ENCODE data around the gene C10orf143. TPM values are rescaled to one million over a fixed set of nuclear protein-coding genes. Genes with fewer than 3 reads are reported as not detected.
A peak's percentile ranks its signal among the peaks of the same experiment; 100 is the strongest.

Gene C10orf143
- total RNA-seq, 8 experiments from 2014 or later = 0.81 to 4.4 (median 2.2) TPM

- Histone ChIP-seq H3K27ac (no peak overlapping the region), H3K4me3 (no peak overlapping the region), H3K4me1 (replicated peaks in 1 of 2) (no peaks in the 10 kb centered on the region)
- in situ Hi-C loops (cut with MboI; ENCODE audit: low pct_unique_long_range_greater_than_20kb in 2 of 9, low sequenced_read_pairs in 9 of 9, unreplicated experiment in 9 of 9) = no loop called here
- peak in 1 of 8 experiments; percentile 58 for ATAC-seq (replicated peaks in 6 of 8)
- 61 to 100% (median 94%) methylated on average over 1 to 11 of the region's 30 CpGs; no CpG with 5 or more reads in 7 of the 10 experiments for WGBS, 10 experiments
Measured at GRCh38 chr10:130045091-130045652, 65.5 kb downstream of the C10orf143 start.

GRCh38 chr10:130044067-130045061 lies 66.3 kb downstream of the C10orf143 start:
- ATAC-seq (replicated peaks in 6 of 8) = no peak
- 60 to 100% (median 86%) methylated on average over 1 to 9 of the region's 17 CpGs; no CpG with 5 or more reads in 3 of the 10 experiments for WGBS, 10 experiments
- Histone ChIP-seq H3K27ac (no peak overlapping the region), H3K4me3 (no peak overlapping the region), H3K4me1 (replicated peaks in 1 of 2) (no peaks in the 10 kb centered on the region)
- in situ Hi-C loops (cut with MboI; ENCODE audit: low pct_unique_long_range_greater_than_20kb in 2 of 9, low sequenced_read_pairs in 9 of 9, unreplicated experiment in 9 of 9) = no loop called here

GRCh38 chr10:130043491-130043890 lies 67.1 kb downstream of the C10orf143 start:
- no peak for ATAC-seq (replicated peaks in 6 of 8)
- no peak overlapping the region for H3K4me3 ChIP-seq
- no peaks in the 10 kb centered on the region for H3K4me1 ChIP-seq (replicated peaks in 1 of 2)
- 62 to 80% (median 68%) methylated on average over 2 to 6 of the region's 8 CpGs; no CpG with 5 or more reads in 6 of the 10 experiments for WGBS, 10 experiments
- H3K27ac ChIP-seq = no peak overlapping the region
- in situ Hi-C loops (cut with MboI; ENCODE audit: low pct_unique_long_range_greater_than_20kb in 2 of 9, low sequenced_read_pairs in 9 of 9, unreplicated experiment in 9 of 9) = no loop called here

GRCh38 chr10:130042381-130042780 lies 68.2 kb downstream of the C10orf143 start:
- in situ Hi-C loops (cut with MboI; ENCODE audit: low pct_unique_long_range_greater_than_20kb in 2 of 9, low sequenced_read_pairs in 9 of 9, unreplicated experiment in 9 of 9) = no loop called here
- ATAC-seq (replicated peaks in 6 of 8) = no peak

GRCh38 chr10:130041451-130042371 lies 68.9 kb downstream of the C10orf143 start:
- H3K4me3 ChIP-seq = no peak overlapping the region
- no peak overlapping the region for H3K27ac ChIP-seq
- no peaks in the 10 kb centered on the region for H3K4me1 ChIP-seq (replicated peaks in 1 of 2)
- WGBS, 10 experiments = 3 to 84% (median 68%) methylated on average over 1 to 9 of the region's 10 CpGs
- peak in 3 of 8 experiments; percentile 37 to 82 (median 78) for ATAC-seq (replicated peaks in 6 of 8)
- in situ Hi-C loops (cut with MboI; ENCODE audit: low pct_unique_long_range_greater_than_20kb in 2 of 9, low sequenced_read_pairs in 9 of 9, unreplicated experiment in 9 of 9) = no loop called here

More at GRCh38 chr10:130042381-130042780, 68.2 kb downstream of the C10orf143 start:
- Histone ChIP-seq H3K4me3 (no peak overlapping the region), H3K27ac (no peak overlapping the region), H3K4me1 (replicated peaks in 1 of 2) (no peaks in the 10 kb centered on the region)
- WGBS, 10 experiments = 0 to 83% (median 58%) methylated on average over 1 to 10 of the region's 14 CpGs; no CpG with 5 or more reads in 1 of the 10 experiments

- WGBS, 10 experiments = 0 to 100% (median 80%) methylated on average over 1 to 10 of the region's 12 CpGs; no CpG with 5 or more reads in 3 of the 10 experiments
- ATAC-seq (replicated peaks in 6 of 8) = no peak
- Histone ChIP-seq H3K4me1 (replicated peaks in 1 of 2) (no peaks in the 10 kb centered on the region), H3K4me3 (no peak overlapping the region), H3K27ac (no peak overlapping the region)
- in situ Hi-C loops (cut with MboI; ENCODE audit: low pct_unique_long_range_greater_than_20kb in 2 of 9, low sequenced_read_pairs in 9 of 9, unreplicated experiment in 9 of 9) = no loop called here
Measured at GRCh38 chr10:130040817-130041330, 69.8 kb downstream of the C10orf143 start.

- no peak for ATAC-seq (replicated peaks in 6 of 8)
- 80 to 100% (median 90%) methylated on average over 1 to 6 of the region's 11 CpGs; no CpG with 5 or more reads in 5 of the 10 experiments for WGBS, 10 experiments
- no peak overlapping the region for H3K4me3 ChIP-seq
- H3K4me1 ChIP-seq (replicated peaks in 1 of 2) = no peaks in the 10 kb centered on the region
- H3K27ac ChIP-seq = no peak overlapping the region
- in situ Hi-C loops (cut with MboI; ENCODE audit: low pct_unique_long_range_greater_than_20kb in 2 of 9, low sequenced_read_pairs in 9 of 9, unreplicated experiment in 9 of 9) = no loop called here
Measured at GRCh38 chr10:130040351-130040750, 70.3 kb downstream of the C10orf143 start.

GRCh38 chr10:130039141-130039540 lies 71.5 kb downstream of the C10orf143 start:
- in situ Hi-C loops (cut with MboI; ENCODE audit: low pct_unique_long_range_greater_than_20kb in 2 of 9, low sequenced_read_pairs in 9 of 9, unreplicated experiment in 9 of 9) = no loop called here
- H3K27ac ChIP-seq = no peak overlapping the region
- no peaks in the 10 kb centered on the region for H3K4me1 ChIP-seq (replicated peaks in 1 of 2)
- no peak for ATAC-seq (replicated peaks in 6 of 8)
- 61 to 100% (median 77%) methylated on average over 1 to 7 of the region's 9 CpGs; no CpG with 5 or more reads in 4 of the 10 experiments for WGBS, 10 experiments
- H3K4me3 ChIP-seq = no peak overlapping the region

GRCh38 chr10:130038611-130039109 lies 72.0 kb downstream of the C10orf143 start:
- ATAC-seq (replicated peaks in 6 of 8) = no peak
- in situ Hi-C loops (cut with MboI; ENCODE audit: low pct_unique_long_range_greater_than_20kb in 2 of 9, low sequenced_read_pairs in 9 of 9, unreplicated experiment in 9 of 9) = no loop called here
- Histone ChIP-seq H3K27ac (no peak overlapping the region), H3K4me1 (replicated peaks in 1 of 2) (no peaks in the 10 kb centered on the region), H3K4me3 (no peak overlapping the region)
- WGBS, 10 experiments = 33 to 100% (median 92%) methylated on average over 1 to 5 of the region's 8 CpGs; no CpG with 5 or more reads in 4 of the 10 experiments

- in situ Hi-C loops (cut with MboI; ENCODE audit: low pct_unique_long_range_greater_than_20kb in 2 of 9, low sequenced_read_pairs in 9 of 9, unreplicated experiment in 9 of 9) = no loop called here
- no peak overlapping the region for H3K4me3 ChIP-seq
- 66 to 100% (median 79%) methylated on average over 1 to 5 of the region's 8 CpGs; no CpG with 5 or more reads in 3 of the 10 experiments for WGBS, 10 experiments
- no peak for ATAC-seq (replicated peaks in 6 of 8)
- no peaks in the 10 kb centered on the region for H3K4me1 ChIP-seq (replicated peaks in 1 of 2)
- H3K27ac ChIP-seq = no peak overlapping the region
Measured at GRCh38 chr10:130038019-130038555, 72.5 kb downstream of the C10orf143 start.

GRCh38 chr10:130037169-130037661 lies 73.4 kb downstream of the C10orf143 start:
- Histone ChIP-seq H3K4me1 (replicated peaks in 1 of 2) (no peaks in the 10 kb centered on the region), H3K27ac (no peak overlapping the region), H3K4me3 (no peak overlapping the region)
- ATAC-seq (replicated peaks in 6 of 8) = no peak
- WGBS, 10 experiments = 40 to 100% (median 66%) methylated on average over 1 to 11 of the region's 14 CpGs; no CpG with 5 or more reads in 3 of the 10 experiments
- in situ Hi-C loops (cut with MboI; ENCODE audit: low pct_unique_long_range_greater_than_20kb in 2 of 9, low sequenced_read_pairs in 9 of 9, unreplicated experiment in 9 of 9) = no loop called here

All from motor neuron (in vitro differentiated cells).